HEK293T (cell line): ENCODE measurements around the gene TPK1.
"Not testable (repeated sequence)": the region's sequence is repeated elsewhere in the genome, so short reads cannot be mapped to it uniquely, and the experiment has no call there.

Source experiments
- CTCF ChIA-PET: fragments of 350-600 bp; formaldehyde crosslinking; extraction: SDS; loops from one replicate; lab custom pipeline; 2021; ENCODE audit warnings: antibody characterized with exemption, inconsistent platforms; lab: Yijun Ruan, JAX
- POLR2A ChIA-PET: fragments of 350-600 bp; formaldehyde crosslinking; extraction: SDS; loops from one replicate; lab custom pipeline; 2020; ENCODE audit warnings: antibody characterized with exemption, inconsistent platforms; lab: Yijun Ruan, JAX
- DNase-seq: peaks from one replicate; pipeline ENCODE4 v3.0.0; 2012; ENCODE audit warnings: mixed read lengths; ENCODE audit errors: extremely low spot score
- ARNT ChIP-seq: fragments of 450-650 bp; IDR thresholded peaks from 2 replicates; pipeline ENCODE4 v1.6.1; 2017; ENCODE audit warnings: mild to moderate bottlenecking
- BHLHE40 ChIP-seq: fragments of 450-650 bp; IDR thresholded peaks from 2 replicates; pipeline ENCODE4 v1.6.1; 2016; ENCODE audit warnings: mild to moderate bottlenecking, moderate library complexity, borderline replicate concordance
- CTBP1 ChIP-seq: fragments of 450-650 bp; IDR thresholded peaks from 2 replicates; pipeline ENCODE4 v1.6.1; 2016; ENCODE audit warnings: borderline replicate concordance
- ELF4 ChIP-seq: fragments of 450-650 bp; IDR thresholded peaks from 2 replicates; pipeline ENCODE4 v1.6.1; 2017; ENCODE audit warnings: antibody characterized with exemption
- FOXA1 ChIP-seq: fragments of 450-650 bp; IDR thresholded peaks from 2 replicates; pipeline ENCODE4 v1.6.1; 2016; ENCODE audit warnings: mild to moderate bottlenecking
- FOXK2 ChIP-seq: fragments of 450-650 bp; IDR thresholded peaks from 2 replicates; pipeline ENCODE4 v1.6.1; 2016; ENCODE audit warnings: mild to moderate bottlenecking
- FOXM1 ChIP-seq: fragments of 450-650 bp; IDR thresholded peaks from 2 replicates; pipeline ENCODE4 v1.6.1; 2017; ENCODE audit warnings: mild to moderate bottlenecking, borderline replicate concordance
- HDGF ChIP-seq: fragments of 450-650 bp; IDR thresholded peaks from 2 replicates; pipeline ENCODE4 v1.6.1; 2017; ENCODE audit warnings: antibody characterized with exemption, borderline replicate concordance
- L3MBTL2 ChIP-seq: fragments of 450-650 bp; conservative IDR thresholded peaks from 2 replicates; pipeline ENCODE4 v1.6.1; 2016; ENCODE audit warnings: mild to moderate bottlenecking
- LEF1 ChIP-seq: fragments of 450-650 bp; IDR thresholded peaks from 2 replicates; pipeline ENCODE4 v1.6.1; 2017; ENCODE audit warnings: mild to moderate bottlenecking, borderline replicate concordance
- NFRKB ChIP-seq: fragments of 450-650 bp; IDR thresholded peaks from 2 replicates; pipeline ENCODE4 v1.6.1; 2016; ENCODE audit warnings: mild to moderate bottlenecking, moderate library complexity
- SP1 ChIP-seq: fragments of 450-650 bp; IDR thresholded peaks from 2 replicates; pipeline ENCODE4 v1.6.1; 2017
- SUZ12 ChIP-seq: fragments of 450-650 bp; IDR thresholded peaks from 2 replicates; pipeline ENCODE4 v1.6.1; 2016; ENCODE audit warnings: mild to moderate bottlenecking
- TARDBP ChIP-seq: fragments of 450-650 bp; IDR thresholded peaks from 2 replicates; pipeline ENCODE4 v1.6.1; 2016
- ZNF384 ChIP-seq: fragments of 450-650 bp; IDR thresholded peaks from 2 replicates; pipeline ENCODE4 v1.6.1; 2016
- TF ChIP-seq, protein P1 (sequence below): fragments of 450-650 bp; IDR thresholded peaks from 2 replicates; pipeline ENCODE4 v1.6.1; 2016

Gene TPK1

DNA sequence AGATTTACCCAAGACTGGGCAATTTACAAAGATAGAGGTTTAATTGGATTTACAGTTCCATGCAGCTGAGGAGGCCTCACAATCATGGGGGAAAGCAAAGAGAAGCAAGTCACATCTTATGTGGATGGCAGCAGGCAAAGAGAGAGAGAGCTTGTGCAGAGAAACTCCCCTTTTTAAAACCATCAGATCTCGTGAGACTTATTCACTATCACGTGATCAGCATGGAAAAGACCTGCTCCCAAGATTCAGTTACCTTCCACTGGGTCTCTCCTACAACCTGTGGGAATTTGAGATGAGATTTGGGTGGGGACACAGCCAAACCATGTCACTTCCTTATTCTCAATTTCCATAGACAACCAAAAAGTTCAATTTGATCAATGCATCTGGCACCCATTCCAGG is 407.4 kb downstream of the TPK1 start:
- ChIA-PET CTCF (no interaction called here), POLR2A (no interaction called here)
- no peak for TF ChIP-seq FOXK2
- TF ChIP-seq L3MBTL2 = no peak
- no peak for TF ChIP-seq NFRKB
- TF ChIP-seq FOXM1 = no peak
- TF ChIP-seq CTBP1 = no peak
- TF ChIP-seq TARDBP = no peak
- no peak for TF ChIP-seq LEF1
- TF ChIP-seq HDGF = no peak
- no peak for TF ChIP-seq FOXA1
- TF ChIP-seq, protein P1, sequence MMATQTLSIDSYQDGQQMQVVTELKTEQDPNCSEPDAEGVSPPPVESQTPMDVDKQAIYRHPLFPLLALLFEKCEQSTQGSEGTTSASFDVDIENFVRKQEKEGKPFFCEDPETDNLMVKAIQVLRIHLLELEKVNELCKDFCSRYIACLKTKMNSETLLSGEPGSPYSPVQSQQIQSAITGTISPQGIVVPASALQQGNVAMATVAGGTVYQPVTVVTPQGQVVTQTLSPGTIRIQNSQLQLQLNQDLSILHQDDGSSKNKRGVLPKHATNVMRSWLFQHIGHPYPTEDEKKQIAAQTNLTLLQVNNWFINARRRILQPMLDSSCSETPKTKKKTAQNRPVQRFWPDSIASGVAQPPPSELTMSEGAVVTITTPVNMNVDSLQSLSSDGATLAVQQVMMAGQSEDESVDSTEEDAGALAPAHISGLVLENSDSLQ = no peak
- TF ChIP-seq ZNF384 = no peak
- TF ChIP-seq ELF4 = no peak
- DNase-seq = no peak

DNA sequence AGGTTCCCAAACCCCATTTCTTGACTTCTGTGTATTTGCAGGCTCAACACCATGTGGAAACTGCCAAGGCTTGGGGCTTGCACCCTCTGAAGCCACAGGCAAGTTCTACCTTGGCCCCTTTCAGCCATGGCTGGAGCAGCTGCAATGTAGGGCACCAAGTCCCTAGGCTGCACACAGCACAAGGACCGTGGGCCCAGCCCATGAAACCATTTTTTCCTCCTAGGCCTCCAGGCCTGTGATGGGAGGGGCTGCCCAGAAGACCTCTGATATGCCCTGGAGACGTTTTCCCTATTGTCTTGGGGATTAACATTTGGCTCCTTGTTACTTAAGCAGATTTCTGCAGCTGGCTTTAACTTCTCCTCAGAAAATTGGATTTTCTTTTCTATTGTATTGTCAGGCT is 408.3 kb downstream of the TPK1 start:
- DNase-seq, CTCF ChIA-PET, POLR2A ChIA-PET: not testable (repeated sequence)

DNA sequence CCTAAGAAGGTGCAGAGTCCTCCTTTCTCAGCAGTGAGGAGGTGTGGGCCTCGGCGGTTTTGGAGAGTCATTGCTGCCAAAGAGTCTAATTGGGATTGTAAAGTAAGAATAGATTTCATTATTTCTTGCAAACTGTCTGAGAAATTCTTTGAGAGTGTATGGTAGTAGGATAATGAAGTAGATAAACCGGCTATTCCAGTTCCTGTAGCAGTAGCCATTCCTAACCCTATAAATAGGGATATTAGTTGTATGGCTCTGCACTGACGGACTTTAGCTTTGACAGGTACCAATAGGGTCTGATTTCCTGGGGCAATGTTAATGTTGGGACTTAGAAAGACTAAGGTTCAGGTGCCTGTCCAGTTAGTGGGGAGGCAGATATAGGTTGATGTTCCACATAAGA is 416.9 kb downstream of the TPK1 start:
- POLR2A ChIA-PET, DNase-seq, CTCF ChIA-PET: not testable (repeated sequence)

DNA sequence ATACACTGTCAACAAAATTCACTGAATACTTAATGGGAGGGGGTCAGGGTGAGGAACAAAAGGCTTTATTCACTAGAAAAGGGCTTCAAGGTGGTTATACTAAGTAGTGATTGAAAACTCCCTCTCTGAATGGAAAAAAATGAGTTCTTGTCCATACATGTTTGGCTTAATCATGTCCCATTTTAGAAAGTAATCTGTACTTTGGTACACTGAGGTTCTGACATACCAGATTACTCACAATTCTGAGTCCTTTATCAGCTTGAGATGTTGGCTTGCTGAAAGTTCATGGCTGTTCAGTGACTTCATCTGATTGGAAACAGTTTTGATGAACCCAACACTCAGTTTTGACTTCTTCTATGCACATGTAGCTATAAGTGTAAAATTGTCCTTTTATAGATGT is 419.5 kb downstream of the TPK1 start:
- ChIA-PET POLR2A (no interaction called here), CTCF (interaction anchor here (0.5 kb wide), 1 partner anchor 84 kb away, joined by 3 read pairs; no protein-coding TSS in a partner anchor)
- DNase-seq = no peak
- TF ChIP-seq, protein P1 = no peak

DNA sequence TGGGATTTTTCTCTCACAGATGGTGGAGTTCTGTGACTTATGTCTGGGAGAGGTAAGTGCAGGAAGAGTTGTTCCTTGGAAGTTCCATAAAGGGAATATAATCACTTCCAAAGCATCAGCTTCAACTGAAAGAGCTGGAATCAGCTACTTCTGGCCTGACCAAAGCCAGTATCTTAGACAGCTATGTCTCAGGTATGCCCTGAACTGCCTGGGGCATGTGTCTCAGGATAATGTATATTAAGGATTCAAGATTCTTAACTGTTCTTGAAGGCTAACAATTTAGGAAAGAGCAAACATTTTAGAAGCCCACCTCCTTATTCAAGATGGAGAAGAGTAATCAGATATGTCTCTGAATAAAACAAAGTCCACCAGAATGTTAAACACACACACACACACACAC is 420.0 kb downstream of the TPK1 start:
- TF ChIP-seq NFRKB = no peak
- POLR2A ChIA-PET = no interaction called here
- DNase-seq = no peak
- CTCF ChIA-PET = interaction anchor here (0.5 kb wide), 1 partner anchor 84 kb away, joined by 3 read pairs; no protein-coding TSS in a partner anchor

DNA sequence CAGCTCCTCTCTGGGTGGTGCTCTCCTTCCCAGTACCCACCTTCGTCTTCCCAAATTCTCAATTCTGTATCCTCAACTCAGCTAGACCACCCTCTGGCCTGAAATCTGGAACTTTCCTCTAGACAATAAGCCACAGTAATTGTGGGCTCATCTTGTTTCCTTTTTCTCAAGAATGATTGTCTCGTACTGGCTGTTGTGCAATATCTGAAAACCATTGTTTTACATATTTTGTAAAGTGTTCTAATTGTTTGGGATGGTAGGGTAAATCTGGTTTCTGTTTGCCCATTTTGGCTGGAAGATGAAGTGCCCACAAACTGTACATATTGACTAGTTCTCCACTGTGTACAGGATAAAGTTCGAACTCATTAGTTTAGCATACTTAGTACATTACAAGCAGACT is 421.0 kb downstream of the TPK1 start:
- ChIA-PET POLR2A (no interaction called here), CTCF (no interaction called here)
- TF ChIP-seq L3MBTL2 (no peak), BHLHE40 (no peak), FOXM1 (no peak), HDGF (no peak)
- no peak for DNase-seq

DNA sequence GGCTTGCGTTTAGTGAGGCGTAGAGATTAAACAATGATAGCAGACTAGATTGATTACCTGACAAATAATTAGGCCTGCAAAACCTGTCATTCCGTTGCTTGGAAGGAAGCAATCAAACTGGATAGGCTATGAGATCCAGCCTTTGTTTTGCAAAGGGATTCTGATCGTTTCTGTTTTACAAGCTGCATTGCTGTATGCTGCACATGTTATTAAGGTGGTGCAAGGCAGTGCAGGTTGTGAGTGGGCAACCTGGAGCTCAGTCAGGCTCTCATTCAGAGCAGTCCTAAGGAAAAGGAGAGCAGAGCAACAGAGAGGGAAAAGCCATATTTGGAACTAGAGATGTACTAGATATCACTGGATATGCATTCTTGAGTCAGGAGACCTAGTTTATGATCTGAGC is 425.4 kb downstream of the TPK1 start:
- ChIA-PET CTCF (no interaction called here), POLR2A (no interaction called here)
- no peak for TF ChIP-seq SUZ12
- TF ChIP-seq ELF4 = no peak
- no peak for DNase-seq

DNA sequence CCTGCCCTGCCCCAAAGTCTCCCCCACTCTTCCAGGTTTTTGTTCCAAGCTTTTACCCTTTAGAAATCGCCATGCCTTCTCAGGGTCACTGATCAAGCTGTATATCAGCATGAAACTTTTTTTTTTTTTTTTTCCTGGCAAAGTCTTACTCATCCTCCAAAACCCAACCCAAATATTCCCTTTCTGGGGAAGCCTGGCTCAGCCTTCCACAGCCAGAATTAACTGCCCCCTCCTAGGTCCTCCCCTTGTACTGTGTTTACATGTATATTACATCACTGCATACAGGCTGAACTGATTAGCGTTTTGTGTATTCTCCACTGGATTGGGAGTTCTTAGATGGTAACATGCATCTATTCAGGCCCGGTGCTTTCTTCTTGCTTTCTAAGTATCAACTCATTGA is 427.7 kb downstream of the TPK1 start:
- DNase-seq = no peak
- ChIA-PET CTCF (no interaction called here), POLR2A (no interaction called here)
- TF ChIP-seq HDGF (no peak), FOXA1 (no peak), NFRKB (no peak), SUZ12 (no peak), ZNF384 (no peak), ARNT (no peak), L3MBTL2 (no peak), TARDBP (no peak), FOXM1 (no peak), LEF1 (no peak), BHLHE40 (no peak), ELF4 (no peak), FOXK2 (no peak), CTBP1 (no peak), SP1 (no peak)
- TF ChIP-seq, protein P1 = no peak
